Neural progenitor cell (in vitro differentiated cells): ENCODE data around the gene MVB12B.

Experiments
- EZH2 ChIP-seq: fragments of 200-600 bp; sonication (generic); IDR thresholded peaks from 2 replicates; pipeline ENCODE4 v1.6.1; 2017; ENCODE audit warnings: antibody characterized with exemption, mild to moderate bottlenecking, moderate library complexity
- EZH2phosphoT487 ChIP-seq: fragments of 200-600 bp; sonication (generic); IDR thresholded peaks from 2 replicates; pipeline ENCODE4 v1.6.1; 2017; ENCODE audit warnings: antibody characterized with exemption
- TF ChIP-seq, protein P1 (sequence below): fragments of 200-600 bp; sonication (generic); IDR thresholded peaks from 2 replicates; pipeline ENCODE4 v1.5.1; 2017; ENCODE audit warnings: antibody characterized with exemption, mild to moderate bottlenecking

DNA sequence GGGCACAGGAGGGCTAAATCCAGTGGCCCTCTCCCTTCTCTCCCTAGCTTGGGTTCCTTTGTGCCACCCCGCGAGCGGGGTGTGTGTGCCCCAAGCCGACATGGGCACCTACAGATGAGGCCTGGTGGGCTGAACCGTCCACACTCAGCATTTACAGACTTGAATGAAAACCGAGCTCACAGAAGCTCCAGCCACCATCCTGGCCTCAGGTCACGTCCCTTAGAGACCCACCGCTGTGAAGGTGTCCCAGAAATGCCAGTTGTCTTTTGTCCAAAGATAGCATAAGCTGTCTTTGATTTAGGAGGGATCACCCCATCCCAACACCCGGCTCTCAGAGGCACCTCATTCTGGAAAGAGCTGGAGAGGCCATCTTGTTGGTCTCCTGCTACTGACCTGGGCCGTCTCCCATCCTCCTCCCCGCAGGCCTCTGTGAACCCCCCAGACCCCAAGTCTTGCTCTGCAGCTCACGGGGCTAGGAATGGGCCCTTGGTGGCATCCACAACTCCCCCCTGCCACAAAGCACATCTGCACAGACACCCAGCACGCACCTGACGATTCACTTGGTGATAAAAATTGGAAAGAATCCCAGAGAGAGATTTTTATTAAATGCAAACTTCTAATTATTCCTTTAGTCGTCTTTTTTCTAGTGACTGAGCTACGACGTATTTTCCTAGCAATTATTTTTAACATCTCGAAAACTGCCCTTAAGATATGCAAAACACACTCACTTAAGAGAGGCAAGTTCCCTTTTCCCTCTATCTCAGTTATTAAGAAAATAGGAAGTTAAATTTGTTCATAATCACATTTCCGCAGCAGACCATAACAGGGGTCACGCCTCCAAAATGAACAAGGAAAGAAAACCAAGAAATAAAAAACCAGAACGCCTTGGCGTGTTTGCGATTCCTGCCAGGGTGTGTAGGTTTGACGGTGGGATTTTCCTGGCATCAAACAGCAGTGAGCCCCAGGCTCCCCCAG is 206.6 kb downstream of the MVB12B start:
- TF ChIP-seq EZH2 (no peak), EZH2phosphoT487 (no peak)
- TF ChIP-seq, protein P1, sequence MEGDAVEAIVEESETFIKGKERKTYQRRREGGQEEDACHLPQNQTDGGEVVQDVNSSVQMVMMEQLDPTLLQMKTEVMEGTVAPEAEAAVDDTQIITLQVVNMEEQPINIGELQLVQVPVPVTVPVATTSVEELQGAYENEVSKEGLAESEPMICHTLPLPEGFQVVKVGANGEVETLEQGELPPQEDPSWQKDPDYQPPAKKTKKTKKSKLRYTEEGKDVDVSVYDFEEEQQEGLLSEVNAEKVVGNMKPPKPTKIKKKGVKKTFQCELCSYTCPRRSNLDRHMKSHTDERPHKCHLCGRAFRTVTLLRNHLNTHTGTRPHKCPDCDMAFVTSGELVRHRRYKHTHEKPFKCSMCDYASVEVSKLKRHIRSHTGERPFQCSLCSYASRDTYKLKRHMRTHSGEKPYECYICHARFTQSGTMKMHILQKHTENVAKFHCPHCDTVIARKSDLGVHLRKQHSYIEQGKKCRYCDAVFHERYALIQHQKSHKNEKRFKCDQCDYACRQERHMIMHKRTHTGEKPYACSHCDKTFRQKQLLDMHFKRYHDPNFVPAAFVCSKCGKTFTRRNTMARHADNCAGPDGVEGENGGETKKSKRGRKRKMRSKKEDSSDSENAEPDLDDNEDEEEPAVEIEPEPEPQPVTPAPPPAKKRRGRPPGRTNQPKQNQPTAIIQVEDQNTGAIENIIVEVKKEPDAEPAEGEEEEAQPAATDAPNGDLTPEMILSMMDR: no peak
